HepG2 (cell line): ENCODE measurements around the gene CSNK2B. TPM values are rescaled to one million over a fixed set of nuclear protein-coding genes. Genes with fewer than 3 reads are reported as not detected.

ENCODE experiments used
- IRF9 ChIP-seq: sonication (generic); formaldehyde crosslinking; IDR thresholded peaks from 2 replicates; pipeline ENCODE4 v1.8.0; 2022; ENCODE audit warnings: missing genetic modification reagents, mild to moderate bottlenecking, borderline replicate concordance
- THAP9 ChIP-seq: sonication (generic); formaldehyde crosslinking; IDR thresholded peaks from 2 replicates; pipeline ENCODE4; 2020; ENCODE audit warnings: missing genetic modification reagents, mild to moderate bottlenecking, borderline replicate concordance
- ZMAT3 ChIP-seq: sonication (generic); formaldehyde crosslinking; conservative IDR thresholded peaks from 2 replicates; pipeline ENCODE4 v1.7.0; 2021; ENCODE audit warnings: missing genetic modification reagents
- ZNF296 ChIP-seq: sonication (generic); formaldehyde crosslinking; conservative IDR thresholded peaks from 2 replicates; pipeline ENCODE4 v1.5.0; 2020; ENCODE audit warnings: mild to moderate bottlenecking, missing genetic modification reagents
- ZNF687 ChIP-seq: sonication (generic); formaldehyde crosslinking; IDR thresholded peaks from 2 replicates; pipeline ENCODE4 v1.5.1; 2020; ENCODE audit warnings: mild to moderate bottlenecking, missing genetic modification reagents, moderate library complexity
- ZNF878 ChIP-seq: sonication (generic); formaldehyde crosslinking; IDR thresholded peaks from 2 replicates; pipeline ENCODE4 v1.8.1; 2023; ENCODE audit warnings: mild to moderate bottlenecking, missing genetic modification reagents, moderate library complexity
- polyA plus RNA-seq, 8 experiments: library from polyadenylated mRNA; depleted of rRNA in 3 of 8; stranded (reverse) in 7 of 8; unstranded in 1 of 8; fragments of >200 nt; fragmentation: Illumina TruSeq in 4 of 8; extraction: Trizol in 4 of 8; gene quantifications; 2 replicates each; pipeline versions ENCODE4 v1.2.1 to v1.2.3, GENCODE V29; 2011 to 2016; ENCODE audit warnings: low read depth in 4 of 8, missing spikeins in 1 of 8, mixed read lengths in 1 of 8; ENCODE audit not compliant: insufficient read depth in 1 of 8
- total RNA-seq, 5 experiments: library from RNA; depleted of rRNA; stranded (reverse); fragments of >200 nt; fragmentation: Illumina TruSeq; extraction: Trizol; gene quantifications; 2 replicates each; pipeline ENCODE4 v1.2.3, GENCODE V29; 2016; ENCODE audit warnings: low read depth in 1 of 5

The CSNK2B gene
- total and polyA plus RNA-seq, 2 of the 13 experiments (the other 11 are each of a cell fraction or from before 2014, with no cell fraction given), result 111 to 296 TPM

GRCh38 chr6:31715022-31715958, 49.4 kb downstream of the CSNK2B start, which contains the start of gene LY6G6D (continued):
- no peak for TF ChIP-seq THAP9 (CRISPR knock-in tag)
- TF ChIP-seq ZNF687 (CRISPR knock-in tag), result peak; percentile 30; the same call in 1 of the 2 replicates
- TF ChIP-seq IRF9 (CRISPR knock-in tag), result no peak
- no peak for TF ChIP-seq ZNF878
- no peak for TF ChIP-seq ZNF296 (CRISPR knock-in tag)
- no peak for TF ChIP-seq ZMAT3 (CRISPR knock-in tag)
